ENCODE results near the gene TRDMT1. TPM values are rescaled to one million over a fixed set of nuclear protein-coding genes. Genes with fewer than 3 reads are reported as not detected.

TRDMT1 gene
- total RNA-seq, 2 experiments from 2014 or later: 10.4 to 12.2 TPM

DNA sequence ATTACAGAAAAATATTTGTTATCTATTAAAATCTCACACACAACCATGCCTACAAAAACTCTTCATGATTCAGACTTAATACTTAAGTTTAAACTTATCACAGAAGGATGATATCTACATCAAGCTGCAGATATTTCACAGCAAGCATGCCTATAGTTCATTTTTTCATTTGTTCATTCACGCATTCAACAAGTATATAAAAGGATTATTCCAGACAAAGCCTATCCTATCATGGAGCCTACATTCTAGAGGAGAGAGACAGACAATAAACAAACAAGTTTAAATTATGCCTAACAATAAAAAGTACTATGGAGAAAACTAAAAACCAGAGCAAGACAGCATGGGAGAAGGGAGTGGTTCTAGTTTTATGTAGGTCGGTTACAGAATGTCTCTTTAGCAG lies 10.9 kb downstream of the TRDMT1 start:
- no peak overlapping the region for H3K4me2 ChIP-seq (ENCODE audit: low read length)
- no TSS peak for BruUV-seq (replicated peaks)
- no peak overlapping the region for H3K27ac ChIP-seq (ENCODE audit: low read depth, low read length, poor library complexity, severe bottlenecking)
- no peaks in the 10 kb centered on the region for H3K36me3 ChIP-seq (ENCODE audit: insufficient read depth, low read length)
- ChIA-PET POLR2A (interaction anchor here (0.6 to 1.1 kb wide), 2 partner anchors 22 to 1480 kb away, joined by 3 read pairs; no protein-coding TSS in a partner anchor), CTCF (ENCODE audit: unreplicated experiment) (no interaction called here)
- intact Hi-C loops (cut with micrococcal nuclease; ENCODE audit: unreplicated experiment): no loop called here
- no peak for DNase-seq (ENCODE audit: low spot score)
- no peak overlapping the region for H2AFZ ChIP-seq (ENCODE audit: low read length)
- no peaks in the 10 kb centered on the region for H4K20me1 ChIP-seq (ENCODE audit: insufficient read depth, low read length)
- no peak overlapping the region for H3K4me3 ChIP-seq (ENCODE audit: low read depth, low read length, poor library complexity, severe bottlenecking)
- H3K9me2 ChIP-seq (ENCODE audit: insufficient read depth, low read length): no peaks in the 10 kb centered on the region
- no peak for TF ChIP-seq EZH2phosphoT487 (IDR thresholded peaks at IDR 0.05; ENCODE audit: borderline replicate concordance, low read depth, low read length)
- TF ChIP-seq, protein P1, sequence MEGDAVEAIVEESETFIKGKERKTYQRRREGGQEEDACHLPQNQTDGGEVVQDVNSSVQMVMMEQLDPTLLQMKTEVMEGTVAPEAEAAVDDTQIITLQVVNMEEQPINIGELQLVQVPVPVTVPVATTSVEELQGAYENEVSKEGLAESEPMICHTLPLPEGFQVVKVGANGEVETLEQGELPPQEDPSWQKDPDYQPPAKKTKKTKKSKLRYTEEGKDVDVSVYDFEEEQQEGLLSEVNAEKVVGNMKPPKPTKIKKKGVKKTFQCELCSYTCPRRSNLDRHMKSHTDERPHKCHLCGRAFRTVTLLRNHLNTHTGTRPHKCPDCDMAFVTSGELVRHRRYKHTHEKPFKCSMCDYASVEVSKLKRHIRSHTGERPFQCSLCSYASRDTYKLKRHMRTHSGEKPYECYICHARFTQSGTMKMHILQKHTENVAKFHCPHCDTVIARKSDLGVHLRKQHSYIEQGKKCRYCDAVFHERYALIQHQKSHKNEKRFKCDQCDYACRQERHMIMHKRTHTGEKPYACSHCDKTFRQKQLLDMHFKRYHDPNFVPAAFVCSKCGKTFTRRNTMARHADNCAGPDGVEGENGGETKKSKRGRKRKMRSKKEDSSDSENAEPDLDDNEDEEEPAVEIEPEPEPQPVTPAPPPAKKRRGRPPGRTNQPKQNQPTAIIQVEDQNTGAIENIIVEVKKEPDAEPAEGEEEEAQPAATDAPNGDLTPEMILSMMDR (conservative IDR thresholded peaks at IDR 0.05; ENCODE audit: low read length): no peak
- H3K79me2 ChIP-seq (ENCODE audit: insufficient read depth, low read depth, low read length): no peaks in the 10 kb centered on the region
- H3K4me1 ChIP-seq (ENCODE audit: insufficient read depth, low read length, poor library complexity, severe bottlenecking): no peaks in the 10 kb centered on the region
- no peaks in the 10 kb centered on the region for H3K9me3 ChIP-seq (ENCODE audit: low read length)

DNA sequence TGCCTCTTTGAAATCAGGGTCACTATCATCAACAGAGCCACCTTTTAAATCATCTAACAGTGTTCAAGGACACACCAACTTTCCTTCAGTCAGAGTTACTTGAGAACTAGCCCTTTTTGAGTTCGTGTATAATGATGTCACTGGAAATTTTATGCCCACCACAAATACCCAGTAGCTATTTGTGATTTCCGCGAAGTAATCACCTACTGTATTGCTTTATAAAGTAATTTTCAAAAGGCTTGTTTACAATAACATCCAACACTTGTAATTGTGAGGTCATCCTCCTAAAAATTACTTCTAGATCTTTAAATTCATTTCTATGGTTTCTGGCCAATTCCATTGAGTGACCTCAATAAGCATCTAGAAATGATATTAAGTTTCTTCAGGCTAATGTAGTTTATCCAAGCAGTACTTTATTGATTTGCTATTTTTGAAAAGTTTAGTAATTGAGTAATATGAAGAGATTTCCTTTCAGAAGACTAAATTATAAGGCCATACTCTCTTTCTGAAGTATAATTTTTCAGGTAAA lies 12.8 kb downstream of the TRDMT1 start:
- intact Hi-C loops (cut with micrococcal nuclease; ENCODE audit: unreplicated experiment): no loop called here
- no peaks in the 10 kb centered on the region for H3K9me2 ChIP-seq (ENCODE audit: insufficient read depth, low read length)
- TF ChIP-seq, protein P1 (conservative IDR thresholded peaks at IDR 0.05; ENCODE audit: low read length): no peak
- no peak for TF ChIP-seq EZH2phosphoT487 (IDR thresholded peaks at IDR 0.05; ENCODE audit: borderline replicate concordance, low read depth, low read length)
- H3K4me1 ChIP-seq (ENCODE audit: insufficient read depth, low read length, poor library complexity, severe bottlenecking): no peaks in the 10 kb centered on the region
- BruUV-seq (replicated peaks): no TSS peak
- H3K27ac ChIP-seq (ENCODE audit: low read depth, low read length, poor library complexity, severe bottlenecking): no peak overlapping the region
- no peaks in the 10 kb centered on the region for H4K20me1 ChIP-seq (ENCODE audit: insufficient read depth, low read length)
- no peak overlapping the region for H3K4me2 ChIP-seq (ENCODE audit: low read length)
- CTCF ChIA-PET (ENCODE audit: unreplicated experiment): no interaction called here
- H3K9me3 ChIP-seq (ENCODE audit: low read length): no peaks in the 10 kb centered on the region
- H3K4me3 ChIP-seq (ENCODE audit: low read depth, low read length, poor library complexity, severe bottlenecking): no peak overlapping the region
- H2AFZ ChIP-seq (ENCODE audit: low read length): no peak overlapping the region
- H3K79me2 ChIP-seq (ENCODE audit: insufficient read depth, low read depth, low read length): no peaks in the 10 kb centered on the region
- DNase-seq (ENCODE audit: low spot score): no peak
- POLR2A ChIA-PET: no interaction called here
- H3K36me3 ChIP-seq (ENCODE audit: insufficient read depth, low read length): no peaks in the 10 kb centered on the region

DNA sequence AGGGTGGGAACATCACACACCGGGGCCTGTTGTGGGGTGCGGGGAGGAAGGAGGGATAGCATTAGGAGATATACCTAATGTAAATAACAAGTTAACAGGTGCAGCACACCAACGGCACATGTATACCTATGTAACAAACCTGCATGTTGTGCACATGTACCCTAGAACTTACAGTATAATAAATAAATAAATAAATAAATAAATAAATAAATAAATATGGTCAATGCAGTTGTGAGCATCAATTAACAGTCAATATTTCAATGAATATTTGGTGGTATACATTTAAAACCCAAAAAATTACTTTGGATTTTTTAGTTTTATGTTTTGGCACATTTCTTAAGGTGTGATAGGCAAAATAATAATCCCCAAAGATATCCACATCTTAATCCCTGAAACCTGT lies 15.6 kb downstream of the TRDMT1 start:
- no peaks in the 10 kb centered on the region for H3K9me2 ChIP-seq (ENCODE audit: insufficient read depth, low read length)
- H3K4me1 ChIP-seq (ENCODE audit: insufficient read depth, low read length, poor library complexity, severe bottlenecking): no peaks in the 10 kb centered on the region
- BruUV-seq (replicated peaks): no TSS peak
- ChIA-PET CTCF (ENCODE audit: unreplicated experiment) (no interaction called here), POLR2A (no interaction called here)
- no peaks in the 10 kb centered on the region for H3K9me3 ChIP-seq (ENCODE audit: low read length)
- intact Hi-C loops (cut with micrococcal nuclease; ENCODE audit: unreplicated experiment): no loop called here
- H3K4me2 ChIP-seq (ENCODE audit: low read length): no peak overlapping the region
- no peaks in the 10 kb centered on the region for H3K79me2 ChIP-seq (ENCODE audit: insufficient read depth, low read depth, low read length)
- no peak overlapping the region for H3K4me3 ChIP-seq (ENCODE audit: low read depth, low read length, poor library complexity, severe bottlenecking)
- H4K20me1 ChIP-seq (ENCODE audit: insufficient read depth, low read length): no peaks in the 10 kb centered on the region
- TF ChIP-seq EZH2phosphoT487 (IDR thresholded peaks at IDR 0.05; ENCODE audit: borderline replicate concordance, low read depth, low read length): no peak
- H3K36me3 ChIP-seq (ENCODE audit: insufficient read depth, low read length): no peaks in the 10 kb centered on the region
- DNase-seq (ENCODE audit: low spot score): no peak
- no peak overlapping the region for H3K27ac ChIP-seq (ENCODE audit: low read depth, low read length, poor library complexity, severe bottlenecking)
- no peak overlapping the region for H2AFZ ChIP-seq (ENCODE audit: low read length)
